HG03575 (cell line): ENCODE results near the gene NPPB.

Source experiments
- ATAC-seq: cut with Tn5 transposase; IDR thresholded peaks from one replicate; pipeline ENCODE4 v1.9.1; 2021; ENCODE audit not compliant: unreplicated experiment, insufficient number of reproducible peaks, low FRiP score; ENCODE audit errors: extremely low read depth

The NPPB gene

GRCh38 chr1:11838349-11839272 lies 20.1 kb downstream of the NPPB start:
- ATAC-seq, result no peak

GRCh38 chr1:11837767-11838348 lies 20.9 kb downstream of the NPPB start:
- no peak for ATAC-seq

- no peak for ATAC-seq
These were observed 21.6 kb downstream of the NPPB start for GRCh38 chr1:11836955-11837766.

- ATAC-seq, result no peak
These were observed 23.1 kb downstream of the NPPB start for GRCh38 chr1:11835441-11836225.

GRCh38 chr1:11833900-11834299 lies 24.8 kb downstream of the NPPB start:
- no peak for ATAC-seq

GRCh38 chr1:11833497-11833896 lies 25.2 kb downstream of the NPPB start:
- ATAC-seq, result no peak

GRCh38 chr1:11831945-11832725 lies 26.6 kb downstream of the NPPB start:
- ATAC-seq, result no peak

- no peak for ATAC-seq
These were observed 30.2 kb downstream of the NPPB start for GRCh38 chr1:11828511-11828910.

- no peak for ATAC-seq
These were observed 31.8 kb downstream of the NPPB start for GRCh38 chr1:11826946-11827345.

- ATAC-seq, result no peak
These were observed 33.6 kb downstream of the NPPB start for GRCh38 chr1:11825131-11825530.

- no peak for ATAC-seq
These were observed 35.2 kb downstream of the NPPB start for GRCh38 chr1:11823366-11824137.

- no peak for ATAC-seq
These were observed 36.7 kb downstream of the NPPB start for GRCh38 chr1:11822091-11822490.

- no peak for ATAC-seq
These were observed 41.6 kb downstream of the NPPB start for GRCh38 chr1:11817192-11817591.

GRCh38 chr1:11813021-11813420 lies 45.7 kb downstream of the NPPB start:
- ATAC-seq, result no peak
